Neural progenitor cell (in vitro differentiated cells): ENCODE data around the gene SLC41A1.

Experiments
- CTCF ChIP-seq: fragments of 200-600 bp; sonication (generic); IDR thresholded peaks from 2 replicates; pipeline ENCODE4 v1.5.1; 2017; ENCODE audit warnings: antibody characterized with exemption, mild to moderate bottlenecking
- EZH2 ChIP-seq: fragments of 200-600 bp; sonication (generic); IDR thresholded peaks from 2 replicates; pipeline ENCODE4 v1.6.1; 2017; ENCODE audit warnings: antibody characterized with exemption, mild to moderate bottlenecking, moderate library complexity
- EZH2phosphoT487 ChIP-seq: fragments of 200-600 bp; sonication (generic); IDR thresholded peaks from 2 replicates; pipeline ENCODE4 v1.6.1; 2017; ENCODE audit warnings: antibody characterized with exemption

GRCh38 chr1:205783433-205783795 is 29.6 kb downstream of the SLC41A1 start:
- TF ChIP-seq CTCF: no peak
- TF ChIP-seq EZH2: no peak
- TF ChIP-seq EZH2phosphoT487: no peak
